IMR-90 (cell line): ENCODE measurements around the gene SH2D7. TPM values are rescaled to one million over a fixed set of nuclear protein-coding genes. Genes with fewer than 3 reads are reported as not detected.

ENCODE experiments used
- ATAC-seq: fragments of 200-7000 bp; cut with Tn5 transposase; 2 replicates; pipeline ENCODE4 v1.9.1; 2020; ENCODE audit warnings: low read depth, mild to moderate bottlenecking, moderate library complexity
- BruUV-seq: library from RNA; stranded (reverse); fragments of 400-500 nt; replicated peaks from 2 replicates; lab custom pipeline; 2021; lab: Mats Ljungman, UMichigan
- CTCF ChIA-PET: fragments of 300-600 bp; formaldehyde crosslinking; extraction: SDS; loops from one replicate; lab custom pipeline; 2021; ENCODE audit warnings: antibody characterized with exemption; lab: Yijun Ruan, JAX
- POLR2A ChIA-PET: fragments of 300-600 bp; sonication (Branson Sonifier 250); formaldehyde crosslinking; loops from one replicate; lab custom pipeline; 2022; ENCODE audit warnings: antibody characterized with exemption; ENCODE audit not compliant: unreplicated experiment; lab: Charles Lee
- DNase-seq: peaks from one replicate; pipeline ENCODE4 v3.0.0; 2013
- H2AFZ ChIP-seq: replicated peaks from 2 replicates; pipeline ENCODE3; 2013; ENCODE audit warnings: low read length, mild to moderate bottlenecking; ENCODE audit not compliant: poor library complexity
- H2AK5ac ChIP-seq: 2 replicates; pipeline ENCODE4 v1.6.1; 2013; ENCODE audit warnings: low read depth, low read length, inconsistent platforms
- H2AK9ac ChIP-seq: replicated peaks from 2 replicates; pipeline ENCODE3; 2013; ENCODE audit warnings: mild to moderate bottlenecking, low read depth, low read length, moderate library complexity; ENCODE audit not compliant: poor library complexity
- H2BK120ac ChIP-seq: 2 replicates; pipeline ENCODE4 v1.6.1; 2013; ENCODE audit warnings: low read depth, low read length, inconsistent platforms
- H2BK15ac ChIP-seq: 3 replicates; pipeline ENCODE4 v1.6.1; 2013; ENCODE audit warnings: low read depth, low read length, inconsistent platforms
- H2BK20ac ChIP-seq: 2 replicates; pipeline ENCODE4 v1.6.1; 2013; ENCODE audit warnings: low read depth, mild to moderate bottlenecking, inconsistent platforms, low read length, moderate library complexity
- H2BK5ac ChIP-seq: 2 replicates; pipeline ENCODE4 v1.6.1; 2013; ENCODE audit warnings: mild to moderate bottlenecking, low read depth, low read length, inconsistent platforms; ENCODE audit not compliant: poor library complexity, severe bottlenecking
- H3K14ac ChIP-seq: replicated peaks from 2 replicates; pipeline ENCODE4 v1.6.1; 2013; ENCODE audit warnings: low read depth, low read length, inconsistent platforms
- H3K18ac ChIP-seq: 2 replicates; pipeline ENCODE4 v1.6.1; 2013; ENCODE audit warnings: low read depth, low read length, control low read depth
- H3K23ac ChIP-seq: 2 replicates; pipeline ENCODE4 v1.6.1; 2013; ENCODE audit warnings: low read depth, low read length, inconsistent platforms
- H3K27ac ChIP-seq: 2 replicates; pipeline ENCODE4 v1.5.1; 2013; ENCODE audit warnings: mild to moderate bottlenecking, control low read depth, low read length; ENCODE audit not compliant: insufficient read depth
- H3K27me3 ChIP-seq: 2 replicates; pipeline ENCODE4 v1.6.1; 2013; ENCODE audit warnings: low read length; ENCODE audit not compliant: control insufficient read depth, insufficient read depth
- H3K36me3 ChIP-seq: 2 replicates; pipeline ENCODE4 v1.6.1; 2013; ENCODE audit warnings: low read length, mixed read lengths; ENCODE audit not compliant: control insufficient read depth, insufficient read depth
- H3K4ac ChIP-seq: 2 replicates; pipeline ENCODE4 v1.6.1; 2013; ENCODE audit warnings: low read depth, low read length, inconsistent platforms
- H3K4me1 ChIP-seq: 2 replicates; pipeline ENCODE4 v1.6.1; 2013; ENCODE audit warnings: low read length, mixed read lengths; ENCODE audit not compliant: control insufficient read depth, insufficient read depth
- H3K4me2 ChIP-seq: 2 replicates; pipeline ENCODE4 v1.6.1; 2013; ENCODE audit warnings: low read depth, mild to moderate bottlenecking, control low read depth, low read length, moderate library complexity
- H3K4me3 ChIP-seq: 2 replicates; pipeline ENCODE4 v1.5.1; 2013; ENCODE audit warnings: low read depth, mild to moderate bottlenecking, control low read depth, low read length, moderate library complexity; ENCODE audit not compliant: insufficient read depth
- H3K56ac ChIP-seq: 2 replicates; pipeline ENCODE4 v1.6.1; 2013; ENCODE audit warnings: low read length, inconsistent platforms; ENCODE audit not compliant: insufficient read depth; ENCODE audit errors: extremely low read depth
- H3K79me1 ChIP-seq, 2 experiments: 2 replicates each; pipeline ENCODE4 v1.6.1; 2013; ENCODE audit warnings: low read length in 2 of 2, inconsistent platforms in 1 of 2, low read depth in 1 of 2
- H3K9ac ChIP-seq: 2 replicates; pipeline ENCODE4 v1.6.1; 2013; ENCODE audit warnings: low read depth, low read length, control low read depth
- H3K9me1 ChIP-seq: 2 replicates; pipeline ENCODE4 v1.6.1; 2013; ENCODE audit warnings: low read length, inconsistent platforms; ENCODE audit not compliant: insufficient read depth
- H3K9me3 ChIP-seq: 2 replicates; pipeline ENCODE4 v1.6.1; 2013; ENCODE audit warnings: low read length; ENCODE audit not compliant: control insufficient read depth, insufficient read depth
- H4K20me1 ChIP-seq: 2 replicates; pipeline ENCODE4 v1.6.1; 2013; ENCODE audit warnings: low read length, inconsistent platforms; ENCODE audit not compliant: insufficient read depth
- H4K5ac ChIP-seq: 2 replicates; pipeline ENCODE4 v1.6.1; 2013; ENCODE audit warnings: mild to moderate bottlenecking, low read depth, low read length, control low read depth
- H4K8ac ChIP-seq, 2 experiments: 2 replicates each; pipeline ENCODE4 v1.6.1; 2013; ENCODE audit warnings: low read depth in 2 of 2, low read length in 2 of 2, control low read depth in 1 of 2, inconsistent platforms in 1 of 2
- H4K91ac ChIP-seq: 2 replicates; pipeline ENCODE4 v1.6.1; 2013; ENCODE audit warnings: low read depth, low read length, inconsistent platforms; ENCODE audit not compliant: insufficient read depth
- NFE2L2 ChIP-seq: fragments of 150-350 bp; IDR thresholded peaks from 2 replicates; pipeline ENCODE4 v1.6.1; 2016; ENCODE audit warnings: low read depth, mild to moderate bottlenecking, low read length
- RAD21 ChIP-seq: IDR thresholded peaks from 2 replicates; pipeline ENCODE4 v1.6.1; 2012; ENCODE audit warnings: low read length, improper control_type of control experiment
- RCOR1 ChIP-seq: IDR thresholded peaks from 2 replicates; pipeline ENCODE4 v1.6.1; 2012; ENCODE audit warnings: mild to moderate bottlenecking, low read length, improper control_type of control experiment; ENCODE audit not compliant: insufficient replicate concordance
- RFX5 ChIP-seq: IDR thresholded peaks from 2 replicates; pipeline ENCODE4 v1.8.0; 2012; ENCODE audit warnings: low read depth, mild to moderate bottlenecking, low read length, moderate library complexity
- WGBS, 2 experiments: methylation state at CpG; one replicate each; pipeline versions ENCODE4 v1.1.5 to v1.1.7; 2013; ENCODE audit warnings: missing lambda C conversion rate in 2 of 2; ENCODE audit not compliant: insufficient read length in 1 of 2; ENCODE audit errors: extremely low coverage in 2 of 2; 5-methylcytosine and 5-hydroxymethylcytosine counted together
- dilution Hi-C: fragments of 300-500 bp; cut with HindIII; formaldehyde crosslinking; loops from one replicate; pipeline ENCODE4 v1.14.3; 2018; ENCODE audit warnings: low sequenced_read_pairs; ENCODE audit not compliant: unreplicated experiment
- in situ Hi-C: fragments of 300-500 bp; cut with MboI; formaldehyde crosslinking; loops from 3 replicates; pipeline ENCODE4 v1.14.3; 2019; ENCODE audit warnings: low sequenced_read_pairs, inconsistent platforms, mixed read lengths
- intact Hi-C: fragments of 100-400 bp; cut with micrococcal nuclease; formaldehyde crosslinking; loops from 2 replicates; pipeline ENCODE4 v1.10.0; 2022
- polyA plus RNA-seq, 3 experiments: library from polyadenylated mRNA; depleted of rRNA; stranded (reverse); fragments of >200 nt; gene quantifications; 2 replicates each; pipeline ENCODE4 v1.2.3, GENCODE V29; 2012; ENCODE audit warnings: low replicate concordance in 1 of 3
- total RNA-seq: library from RNA; depleted of rRNA; stranded (reverse); fragments of >200 nt; gene quantifications from 2 replicates; pipeline ENCODE4 v1.2.3, GENCODE V29; 2012
- TF ChIP-seq, protein P1 (sequence below): conservative IDR thresholded peaks from 2 replicates; pipeline ENCODE4 v1.5.1; 2012; ENCODE audit warnings: mild to moderate bottlenecking, low read depth, low read length, improper control_type of control experiment

The SH2D7 gene
- total and polyA plus RNA-seq, 2 of the 4 experiments (the other 2 are of a cell fraction) = not detected

DNA sequence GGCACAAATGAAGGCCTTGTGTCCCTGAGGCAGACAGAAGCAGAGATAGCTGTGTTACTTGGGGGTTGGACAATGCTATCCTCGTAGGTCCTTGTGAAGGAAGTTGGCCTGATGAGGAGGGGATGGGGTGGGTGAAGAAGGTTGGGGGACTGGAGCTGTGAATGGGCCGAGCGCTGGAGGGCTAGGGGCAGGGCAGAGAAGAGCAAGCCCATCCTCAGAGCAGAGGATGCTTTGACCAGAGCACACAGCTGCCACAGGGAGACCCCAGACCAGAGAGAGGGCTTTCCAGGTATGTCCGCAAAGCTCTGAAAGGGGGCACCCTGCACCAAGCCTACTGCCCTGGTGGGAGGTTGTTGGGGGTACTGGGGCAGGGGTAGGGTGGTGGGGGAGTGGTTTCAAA, 9.2 kb upstream of the SH2D7 start:
- Histone ChIP-seq H3K79me1 (no peaks in the 10 kb centered on the region), H2BK20ac (0 out of 2 replicates have a peak overlapping the region, but pooled peaks have one; percentile 1), H3K4me1 (peaks cover 27% of the 10 kb centered on the region), H3K4me2 (no peak overlapping the region), H3K18ac (peak overlapping the region; percentile 5), H3K4me3 (no peak overlapping the region), H3K14ac (peak overlapping the region; percentile 22; the same call in 1 of the 2 replicates), H4K8ac (peak overlapping the region in 1 of 2 experiments; percentile 30; a peak in 1 of 4 replicates), H2BK15ac (peak overlapping the region; percentile 67; the same call in 2 of the 3 replicates), H2AK5ac (peak overlapping the region; percentile 71; the same call in 1 of the 2 replicates), H3K9ac (no peak overlapping the region), H3K9me1 (peaks cover 22% of the 10 kb centered on the region), H2AK9ac (no peak overlapping the region), H4K20me1 (no peaks in the 10 kb centered on the region; the same call in 1 of the 2 replicates), H3K56ac (no peak overlapping the region), H2BK120ac (peak overlapping the region; percentile 59; the same call in 1 of the 2 replicates), H3K27ac (peak overlapping the region; percentile 5; the same call in 1 of the 2 replicates), H3K36me3 (no peaks in the 10 kb centered on the region), H4K91ac (peak overlapping the region; percentile 61), H3K9me3 (no peaks in the 10 kb centered on the region), H3K27me3 (no peaks in the 10 kb centered on the region; the same call in 1 of the 2 replicates), H4K5ac (peak overlapping the region; percentile 32; the same call in 1 of the 2 replicates), H2BK5ac (no peak overlapping the region), H3K23ac (no peak overlapping the region), H3K4ac (peak overlapping the region; percentile 63), H2AFZ (no peak overlapping the region)
- CTCF ChIA-PET = interaction anchor here (0.6 to 1.5 kb wide), 3 partner anchors 10 to 116 kb away, joined by 3 to 8 read pairs (median 4); no protein-coding TSS in a partner anchor
- no peak for DNase-seq
- in situ Hi-C loops = no loop called here
- BruUV-seq = no TSS peak
- dilution Hi-C loops = no loop called here
- intact Hi-C loops = no loop called here
- POLR2A ChIA-PET = interaction anchor here (0.6 kb wide), 1 partner anchor 10 kb away, joined by 3 read pairs; no protein-coding TSS in a partner anchor
- no peak for ATAC-seq
- TF ChIP-seq RAD21 = no peak
- TF ChIP-seq RCOR1 = no peak
- TF ChIP-seq, protein P1, sequence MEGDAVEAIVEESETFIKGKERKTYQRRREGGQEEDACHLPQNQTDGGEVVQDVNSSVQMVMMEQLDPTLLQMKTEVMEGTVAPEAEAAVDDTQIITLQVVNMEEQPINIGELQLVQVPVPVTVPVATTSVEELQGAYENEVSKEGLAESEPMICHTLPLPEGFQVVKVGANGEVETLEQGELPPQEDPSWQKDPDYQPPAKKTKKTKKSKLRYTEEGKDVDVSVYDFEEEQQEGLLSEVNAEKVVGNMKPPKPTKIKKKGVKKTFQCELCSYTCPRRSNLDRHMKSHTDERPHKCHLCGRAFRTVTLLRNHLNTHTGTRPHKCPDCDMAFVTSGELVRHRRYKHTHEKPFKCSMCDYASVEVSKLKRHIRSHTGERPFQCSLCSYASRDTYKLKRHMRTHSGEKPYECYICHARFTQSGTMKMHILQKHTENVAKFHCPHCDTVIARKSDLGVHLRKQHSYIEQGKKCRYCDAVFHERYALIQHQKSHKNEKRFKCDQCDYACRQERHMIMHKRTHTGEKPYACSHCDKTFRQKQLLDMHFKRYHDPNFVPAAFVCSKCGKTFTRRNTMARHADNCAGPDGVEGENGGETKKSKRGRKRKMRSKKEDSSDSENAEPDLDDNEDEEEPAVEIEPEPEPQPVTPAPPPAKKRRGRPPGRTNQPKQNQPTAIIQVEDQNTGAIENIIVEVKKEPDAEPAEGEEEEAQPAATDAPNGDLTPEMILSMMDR = no peak
- no peak for TF ChIP-seq NFE2L2
- no peak for TF ChIP-seq RFX5
- 83% methylated on average over 2 of the region's 4 CpGs; no CpG with 5 or more reads in 1 of the 2 experiments for WGBS, 2 experiments
